Embryonic facial prominence (tissue), 1 donor: Measurements from ENCODE around the gene DNAJC4.

Source experiments
- DNase-seq: peaks from one replicate; pipeline ENCODE4 v3.0.0-alpha.2; 2016; ENCODE audit errors: extremely low spot score

The DNAJC4 gene

DNA sequence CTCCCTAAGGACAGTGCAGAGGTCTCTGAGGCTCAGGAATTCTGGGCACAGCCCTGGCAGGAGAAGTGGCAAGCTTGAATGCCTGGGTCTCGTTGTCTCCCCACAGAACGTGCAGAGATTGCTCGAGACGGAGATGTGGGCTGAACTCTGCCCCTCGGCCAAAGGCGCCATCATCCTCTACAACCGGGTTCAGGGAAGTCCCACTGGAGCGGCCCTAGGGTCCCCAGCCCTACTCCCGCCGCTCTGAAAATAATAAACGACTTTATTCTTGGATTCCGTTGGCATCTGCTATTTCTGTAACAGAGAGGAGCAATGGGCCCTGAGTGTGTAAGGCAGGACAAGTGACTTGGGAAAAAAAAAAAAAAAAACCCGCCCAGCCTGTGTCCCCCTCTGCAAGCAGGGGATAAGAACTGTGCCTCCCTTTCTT lies 591 bp upstream of the DNAJC4 start:
- DNase-seq: no peak

DNA sequence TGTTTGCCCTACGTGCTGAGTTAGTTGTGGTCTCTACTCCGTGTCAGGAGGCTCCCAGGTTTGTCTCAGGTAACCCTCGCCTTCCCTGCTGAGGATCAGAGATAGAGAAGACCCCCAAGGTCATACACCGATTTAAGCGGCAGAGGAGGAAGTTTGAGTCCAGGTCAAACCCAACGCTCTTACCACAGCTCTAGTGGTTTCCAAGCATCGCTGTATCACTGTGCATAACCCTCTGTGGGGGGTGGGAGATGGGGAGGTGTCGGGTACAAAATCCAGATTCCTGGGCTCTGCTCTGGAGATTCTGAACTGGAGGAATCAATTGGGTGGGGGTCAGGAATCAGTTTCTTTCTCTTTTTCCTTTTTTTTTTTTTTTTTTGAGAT lies 627 bp downstream of the DNAJC4 start:
- no peak for DNase-seq

DNA sequence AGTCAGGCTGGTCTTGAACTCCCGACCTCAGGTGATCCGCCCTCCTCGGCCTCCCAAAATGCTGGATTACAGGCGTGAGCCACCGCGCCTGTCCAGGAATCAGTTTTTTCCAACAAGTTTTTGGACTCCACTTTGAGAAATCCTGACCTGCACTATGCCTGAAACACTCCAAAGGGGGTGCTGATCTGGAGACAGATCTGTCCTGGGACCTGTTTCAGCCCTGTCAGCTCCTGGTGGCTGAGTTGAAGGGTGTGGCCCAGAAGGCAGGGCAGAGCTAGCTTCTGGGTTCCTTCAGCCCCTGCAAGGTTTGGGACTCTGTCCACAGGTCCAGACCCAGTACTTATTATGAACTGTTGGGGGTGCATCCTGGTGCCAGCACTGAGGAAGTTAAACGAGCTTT lies 1.2 kb downstream of the DNAJC4 start:
- DNase-seq: no peak

DNA sequence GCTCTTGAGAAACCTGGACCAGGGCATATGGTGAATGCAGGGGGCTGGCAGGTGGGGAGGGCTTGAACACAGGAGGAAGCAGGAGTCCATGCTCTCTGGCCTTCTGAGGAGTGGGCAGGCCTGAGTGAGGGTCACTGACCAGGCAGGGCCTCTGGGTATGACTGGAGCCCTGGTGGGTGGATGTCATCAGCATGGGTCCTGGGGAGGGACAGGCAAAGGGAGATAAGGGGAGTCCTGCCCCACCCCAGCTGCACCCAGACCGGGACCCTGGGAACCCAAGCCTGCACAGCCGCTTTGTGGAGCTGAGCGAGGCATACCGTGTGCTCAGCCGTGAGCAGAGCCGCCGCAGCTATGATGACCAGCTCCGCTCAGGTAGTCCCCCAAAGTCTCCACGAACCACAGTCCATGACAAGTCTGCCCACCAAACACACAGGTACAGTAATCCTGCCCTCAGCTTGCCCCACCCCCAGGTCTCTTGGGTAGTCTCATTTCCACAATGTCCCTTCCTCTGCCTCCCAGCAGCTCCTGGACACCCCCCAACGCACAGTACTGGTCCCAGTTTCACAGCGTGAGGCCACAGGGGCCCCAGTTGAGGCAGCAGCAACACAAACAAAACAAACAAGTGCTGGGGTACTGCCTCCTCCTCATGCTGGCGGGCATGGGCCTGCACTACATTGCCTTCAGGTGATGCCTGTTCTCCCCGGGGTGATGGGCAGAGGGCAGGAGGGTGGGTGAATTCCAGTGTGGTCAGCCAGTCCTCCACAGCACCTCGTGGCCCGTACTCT lies 2.0 kb downstream of the DNAJC4 start:
- DNase-seq: no peak

DNA sequence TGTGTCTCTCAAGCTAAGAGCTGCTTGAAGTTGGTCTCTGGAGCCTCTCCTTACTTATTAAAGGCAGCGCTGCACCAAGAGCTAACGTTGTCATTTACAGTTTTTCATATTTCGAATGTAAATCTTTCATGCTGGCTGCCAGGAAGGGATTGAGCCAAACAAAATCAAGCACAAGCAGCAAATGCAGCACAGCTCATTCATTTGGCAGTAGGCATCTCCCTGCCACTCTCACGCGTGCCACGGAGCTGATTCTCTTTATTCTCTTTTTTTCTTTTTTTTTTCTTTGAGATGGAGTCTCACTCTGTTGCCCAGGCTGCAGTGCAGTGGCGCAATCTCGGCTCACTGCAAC lies 2.6 kb downstream of the DNAJC4 start:
- no peak for DNase-seq

DNA sequence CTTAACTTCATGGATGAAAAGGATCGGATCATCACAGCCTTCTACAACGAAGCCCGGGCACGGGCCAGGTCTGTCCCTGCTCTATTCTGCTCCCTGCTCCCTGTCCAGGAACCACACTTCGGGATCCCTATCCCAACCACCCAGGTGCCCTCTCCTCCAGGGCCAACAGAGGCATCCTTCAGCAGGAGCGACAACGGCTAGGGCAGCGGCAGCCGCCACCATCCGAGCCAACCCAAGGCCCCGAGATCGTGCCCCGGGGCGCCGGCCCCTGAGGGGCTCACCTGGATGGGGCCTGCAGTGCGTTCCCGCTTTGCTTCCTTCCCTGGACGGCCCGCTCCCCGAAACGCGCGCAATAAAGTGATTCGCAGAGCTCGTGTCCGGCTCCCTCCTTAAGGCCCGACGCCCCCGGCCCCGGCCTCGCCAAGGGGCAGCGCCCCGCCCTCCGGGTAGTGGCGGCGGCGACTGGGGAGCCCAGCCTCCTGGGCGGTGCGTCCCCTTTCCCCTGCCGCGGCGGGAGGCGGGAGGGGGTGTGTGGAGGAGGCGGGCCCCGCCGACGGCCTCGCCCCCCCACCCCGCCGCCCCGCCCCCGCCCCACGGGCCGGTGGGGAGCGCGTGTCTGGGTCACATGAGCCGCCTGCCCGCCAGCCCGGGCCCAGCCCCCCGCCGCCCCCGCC lies 3.7 kb downstream of the DNAJC4 start, which contains the start of gene VEGFB:
VEGFB (plus strand) TSS at position 672 of the 674 bp plus-strand sequence. CDS start 250 bp downstream, outside the sequence.
- no peak for DNase-seq

DNA sequence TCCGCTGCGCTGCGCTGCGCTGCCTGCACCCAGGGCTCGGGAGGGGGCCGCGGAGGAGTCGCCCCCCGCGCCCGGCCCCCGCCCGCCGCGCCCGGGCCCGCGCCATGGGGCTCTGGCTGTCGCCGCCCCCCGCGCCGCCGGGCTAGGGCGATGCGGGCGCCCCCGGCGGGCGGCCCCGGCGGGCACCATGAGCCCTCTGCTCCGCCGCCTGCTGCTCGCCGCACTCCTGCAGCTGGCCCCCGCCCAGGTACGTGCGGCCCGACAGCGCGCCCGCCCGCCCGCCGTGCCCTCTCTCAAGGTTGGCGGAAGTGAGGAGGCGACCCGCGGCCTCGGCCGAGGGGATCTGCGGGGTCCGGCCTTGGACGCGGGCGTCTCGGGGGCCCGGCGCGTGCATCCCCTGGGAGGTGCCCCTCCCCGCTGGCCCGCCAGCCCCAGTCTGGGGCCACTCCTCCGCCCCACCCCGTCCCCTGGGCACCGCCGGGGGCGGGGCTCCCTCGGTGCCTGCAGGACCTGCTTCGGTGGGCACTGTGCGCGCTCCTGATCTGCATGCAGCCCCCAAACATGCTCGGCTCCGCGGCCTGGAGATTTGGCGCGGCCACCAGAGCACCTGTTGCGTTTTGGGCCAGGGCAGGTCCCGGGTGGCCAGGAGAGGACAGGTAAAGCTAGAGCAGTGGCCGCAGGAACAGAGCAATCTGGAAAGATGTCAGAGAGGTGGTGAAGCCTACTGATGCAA lies 4.5 kb downstream of the DNAJC4 start:
- DNase-seq: no peak

DNA sequence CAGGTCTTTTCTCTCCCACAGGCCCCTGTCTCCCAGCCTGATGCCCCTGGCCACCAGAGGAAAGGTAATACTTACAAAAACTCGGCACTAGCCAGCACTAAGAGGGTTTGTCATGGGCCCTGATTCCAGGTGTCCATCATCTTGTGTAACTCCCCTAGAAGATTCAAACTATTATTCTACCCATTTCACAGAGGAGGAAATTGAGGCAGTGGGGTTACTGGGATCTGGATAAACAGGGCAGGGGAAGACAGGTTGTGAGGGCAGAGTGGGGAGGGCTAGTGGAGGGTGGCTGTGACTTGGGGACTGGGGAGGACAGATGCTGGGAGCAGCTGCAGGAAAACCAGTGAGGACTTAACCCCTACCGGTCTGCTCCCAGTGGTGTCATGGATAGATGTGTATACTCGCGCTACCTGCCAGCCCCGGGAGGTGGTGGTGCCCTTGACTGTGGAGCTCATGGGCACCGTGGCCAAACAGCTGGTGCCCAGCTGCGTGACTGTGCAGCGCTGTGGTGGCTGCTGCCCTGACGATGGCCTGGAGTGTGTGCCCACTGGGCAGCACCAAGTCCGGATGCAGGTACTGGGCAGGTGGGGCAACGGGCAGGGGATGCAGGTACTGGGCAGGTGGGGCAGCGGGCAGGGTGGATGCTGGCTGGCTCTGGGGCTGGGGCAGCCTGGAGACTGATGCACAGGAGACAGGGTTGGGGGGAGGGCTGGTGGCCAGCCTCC lies 5.3 kb downstream of the DNAJC4 start:
- DNase-seq: no peak

DNA sequence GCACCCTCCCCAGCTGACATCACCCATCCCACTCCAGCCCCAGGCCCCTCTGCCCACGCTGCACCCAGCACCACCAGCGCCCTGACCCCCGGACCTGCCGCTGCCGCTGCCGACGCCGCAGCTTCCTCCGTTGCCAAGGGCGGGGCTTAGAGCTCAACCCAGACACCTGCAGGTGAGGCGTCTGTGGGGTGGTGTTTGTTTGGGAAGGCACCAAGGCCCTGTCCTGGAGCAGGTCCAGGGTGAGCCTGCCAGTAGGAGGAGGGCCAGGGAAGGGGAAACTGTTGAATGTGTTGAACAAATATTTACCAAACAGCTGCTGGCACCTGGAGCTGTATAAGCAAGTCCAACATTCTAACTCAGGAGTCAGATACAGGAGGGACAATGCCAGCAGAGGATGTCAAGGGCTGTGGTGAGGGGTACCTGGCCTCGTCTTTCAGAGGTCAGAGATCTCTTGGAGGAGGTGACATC lies 7.2 kb downstream of the DNAJC4 start:
- DNase-seq: no peak

DNA sequence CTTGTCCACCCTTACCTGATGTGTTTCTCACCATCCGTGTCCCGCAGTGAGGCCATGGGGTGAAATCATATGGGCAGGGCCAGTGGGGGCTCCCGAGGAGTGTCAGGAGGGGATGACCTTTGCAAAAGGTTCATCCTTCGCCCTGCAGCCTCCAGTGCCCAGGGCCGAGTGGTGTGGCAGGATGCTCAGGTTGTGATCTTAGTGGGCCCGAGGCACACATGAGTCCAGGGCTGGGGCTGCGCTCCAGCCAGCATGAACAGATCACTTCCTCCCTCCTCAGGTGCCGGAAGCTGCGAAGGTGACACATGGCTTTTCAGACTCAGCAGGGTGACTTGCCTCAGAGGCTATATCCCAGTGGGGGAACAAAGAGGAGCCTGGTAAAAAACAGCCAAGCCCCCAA lies 7.7 kb downstream of the DNAJC4 start:
- DNase-seq: no peak

DNA sequence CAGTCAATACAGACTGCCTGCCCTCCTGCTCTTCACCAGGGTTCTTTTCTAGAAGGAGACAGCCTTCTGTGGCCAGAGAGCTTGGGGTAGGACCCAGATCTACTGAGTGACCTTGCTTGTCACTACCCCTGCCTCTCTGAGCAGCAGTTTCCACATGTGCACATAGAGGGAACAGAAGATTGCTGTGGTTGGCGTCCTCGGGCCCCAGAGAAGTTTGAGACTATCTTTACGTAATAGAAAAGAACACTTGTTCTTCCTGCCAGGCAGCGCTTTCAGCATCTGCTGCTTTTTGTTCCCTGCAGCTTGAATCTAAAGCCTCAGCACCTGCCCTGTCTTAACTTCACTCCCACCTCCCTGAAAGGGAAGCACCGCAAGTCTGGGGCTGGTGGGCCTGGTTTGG lies 8.7 kb downstream of the DNAJC4 start:
- no peak for DNase-seq

DNA sequence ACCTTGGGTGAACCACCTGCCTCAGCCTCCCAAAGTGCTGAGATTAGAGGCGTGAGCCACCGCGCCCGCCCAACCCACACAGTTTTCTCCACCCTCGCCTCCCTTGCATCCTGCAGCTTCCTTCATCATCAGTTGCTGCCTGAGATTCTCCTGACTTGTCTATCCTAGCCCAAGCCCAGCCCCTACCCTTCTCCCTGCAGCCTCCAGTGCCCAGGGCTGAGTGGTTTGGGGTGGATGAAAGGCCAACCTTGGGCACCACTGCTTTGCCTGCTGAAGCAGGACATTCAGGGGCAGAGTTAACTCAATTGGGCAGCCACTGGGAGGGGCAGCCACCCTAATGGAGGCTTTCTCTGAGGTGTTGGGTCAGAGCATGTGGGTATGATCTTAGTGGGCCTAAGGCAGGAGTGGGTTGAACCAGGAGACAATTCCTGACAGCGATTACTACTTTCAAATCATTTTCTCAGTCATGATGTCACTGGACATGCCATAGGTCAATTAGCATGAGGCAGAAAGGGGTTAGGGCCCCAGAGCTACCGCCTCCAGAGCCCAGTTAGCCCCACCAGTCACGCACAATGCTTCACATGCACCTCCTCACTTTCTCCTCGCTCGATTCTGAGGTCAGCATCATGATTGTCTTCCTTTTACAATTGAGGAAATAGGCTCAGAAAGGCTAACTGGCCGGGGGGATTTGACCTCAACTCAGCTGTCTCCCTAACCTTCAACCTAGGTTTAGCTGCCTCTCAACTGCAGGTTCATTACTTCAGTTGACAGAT lies 9.5 kb downstream of the DNAJC4 start:
- DNase-seq: no peak

DNA sequence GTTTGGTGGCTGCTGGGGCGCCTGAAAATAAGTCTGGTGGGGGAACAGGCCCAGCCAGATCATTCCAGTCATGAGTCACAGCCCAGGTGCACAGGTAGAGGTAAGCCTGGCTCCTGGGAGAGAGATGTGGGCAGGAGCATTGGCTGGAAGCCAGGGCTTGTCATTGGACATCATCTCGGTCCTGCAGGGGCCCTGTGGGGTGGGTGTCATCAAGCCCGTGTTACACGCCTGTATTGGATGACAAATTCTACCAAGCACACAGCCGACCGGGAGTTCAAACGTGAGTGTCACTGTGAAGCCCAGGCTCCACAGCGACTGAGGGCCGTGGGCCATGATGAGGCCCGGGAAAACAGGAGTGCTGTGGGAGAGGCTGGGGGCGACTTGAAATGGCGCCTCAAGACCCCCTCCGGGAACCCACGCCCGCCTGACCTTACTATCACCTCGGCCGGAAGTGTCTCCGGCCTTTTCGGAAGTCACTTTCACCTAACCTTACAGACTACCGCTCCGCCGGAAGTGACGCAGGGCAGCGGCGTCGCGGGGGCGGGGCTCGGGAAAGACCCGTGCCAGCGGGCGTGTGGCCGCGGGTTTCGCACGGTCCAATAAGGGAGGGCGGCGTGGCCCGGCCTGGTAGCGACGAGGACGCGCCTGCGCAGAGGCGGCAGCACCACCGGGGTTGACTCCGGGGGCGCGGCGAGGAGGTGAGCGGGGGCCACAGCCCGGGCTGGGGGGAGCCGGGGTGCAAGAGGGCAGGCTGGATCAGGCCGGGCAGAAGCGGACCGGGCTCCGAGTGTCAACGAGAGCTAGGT lies 10.3 kb downstream of the DNAJC4 start, which contains the start of gene FKBP2:
FKBP2 (plus strand) TSS at position 661 of the 806 bp plus-strand sequence. CDS start 1,293 bp downstream, outside the sequence.
- peak; percentile 92 for DNase-seq

DNA sequence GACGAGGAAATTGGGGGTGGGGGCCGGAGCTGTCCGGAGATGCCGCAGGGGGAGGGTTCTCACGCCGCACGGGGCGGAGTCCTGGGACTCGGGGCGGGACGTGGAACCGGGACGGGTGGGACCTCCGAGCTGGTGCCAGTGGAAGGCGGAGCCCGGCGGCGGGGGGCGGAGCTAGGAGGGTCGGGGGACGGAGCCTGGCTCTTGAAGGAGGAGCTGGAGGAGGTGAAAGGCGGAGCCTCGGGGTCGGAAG lies 10.8 kb downstream of the DNAJC4 start:
- DNase-seq: peak; percentile 99

DNA sequence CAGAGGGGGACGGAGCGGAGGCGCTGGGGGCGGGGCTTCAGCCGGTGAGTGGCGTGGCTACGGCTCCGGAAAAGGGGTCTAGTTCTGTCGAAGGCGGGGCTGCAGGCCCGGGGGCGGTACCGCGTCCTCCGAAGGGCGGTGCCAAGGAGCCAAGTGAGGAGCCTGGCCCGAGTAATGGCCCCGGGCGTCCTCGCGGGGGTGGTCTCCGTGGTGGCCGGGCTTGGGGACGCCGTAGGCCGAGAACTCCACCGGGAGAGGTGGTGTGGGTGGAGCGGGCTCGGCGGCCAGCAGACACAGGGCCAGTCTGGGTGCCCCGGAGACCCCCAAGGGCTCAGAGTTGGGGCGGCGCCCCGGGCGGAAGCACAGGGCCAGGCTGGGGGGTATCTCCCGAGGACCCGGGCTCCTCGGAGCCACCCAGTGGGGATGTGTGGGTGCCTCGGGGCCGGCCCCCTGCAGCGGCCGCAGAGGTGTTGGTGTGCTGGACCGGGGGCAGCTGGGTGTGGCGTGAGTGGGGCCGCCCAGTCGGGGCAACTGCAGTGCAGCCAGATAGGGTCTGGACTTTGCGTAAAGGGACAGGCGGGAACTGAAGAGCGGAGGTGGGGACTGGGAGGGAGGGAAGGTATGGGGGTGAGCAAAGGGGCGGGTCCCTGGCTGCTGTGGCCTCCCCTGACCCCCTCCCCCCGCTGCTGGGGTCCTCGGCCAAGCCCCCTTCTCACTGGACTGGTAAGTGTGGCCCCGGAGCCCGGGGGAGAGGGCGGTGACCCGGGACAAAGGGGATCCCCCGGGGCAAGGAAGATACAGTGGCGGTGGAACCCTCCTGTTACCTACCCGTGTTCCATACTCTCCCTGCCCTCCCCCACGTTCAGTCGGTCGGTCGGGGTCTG lies 11.4 kb downstream of the DNAJC4 start:
- DNase-seq: no peak

DNA sequence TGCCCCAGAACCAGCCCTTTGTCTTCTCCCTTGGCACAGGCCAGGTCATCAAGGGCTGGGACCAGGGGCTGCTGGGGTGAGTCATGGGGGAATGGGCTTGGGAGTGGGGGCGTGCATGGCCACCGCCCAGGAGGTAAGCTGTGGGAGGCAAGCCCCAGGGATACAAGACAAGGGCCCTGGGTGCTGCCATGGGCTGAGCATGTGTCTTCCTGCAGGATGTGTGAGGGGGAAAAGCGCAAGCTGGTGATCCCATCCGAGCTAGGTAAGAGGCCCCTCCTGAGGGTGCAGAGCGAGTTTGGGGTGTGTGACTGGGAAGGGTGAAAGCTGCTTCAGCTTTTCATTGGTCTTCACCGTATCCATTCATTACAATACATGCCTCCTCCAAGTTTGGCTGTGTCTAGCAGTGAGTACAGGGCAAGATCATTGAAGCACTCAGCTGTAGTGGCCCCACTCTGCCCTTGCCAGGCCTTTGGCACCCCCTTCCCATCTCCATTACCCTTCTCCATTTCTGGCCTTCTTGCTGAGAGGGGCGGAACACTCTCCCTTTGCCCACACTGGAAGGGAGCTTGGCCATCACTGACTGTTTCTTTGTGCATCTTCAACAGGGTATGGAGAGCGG lies 13.0 kb downstream of the DNAJC4 start:
- no peak for DNase-seq

DNA sequence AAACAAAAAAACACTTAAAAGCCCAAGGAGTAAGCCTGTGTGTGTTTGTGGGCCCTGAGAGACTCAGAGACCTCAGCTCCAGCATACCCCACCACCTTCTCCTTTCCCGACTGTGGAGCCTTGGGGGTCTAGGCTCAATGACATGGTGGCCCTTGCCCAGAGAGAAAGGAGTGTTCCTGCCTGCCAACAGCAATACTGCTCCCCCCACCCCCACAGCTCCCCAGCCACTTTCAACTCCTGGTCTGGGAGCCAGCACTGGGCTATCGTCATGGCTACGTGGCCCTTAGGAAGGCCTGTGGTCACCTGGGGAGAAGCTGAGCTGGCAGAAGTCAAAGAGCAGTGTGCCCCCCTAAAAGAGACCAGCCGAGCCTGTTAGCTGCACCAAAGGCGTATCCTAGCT lies 13.8 kb downstream of the DNAJC4 start:
- DNase-seq: no peak

DNA sequence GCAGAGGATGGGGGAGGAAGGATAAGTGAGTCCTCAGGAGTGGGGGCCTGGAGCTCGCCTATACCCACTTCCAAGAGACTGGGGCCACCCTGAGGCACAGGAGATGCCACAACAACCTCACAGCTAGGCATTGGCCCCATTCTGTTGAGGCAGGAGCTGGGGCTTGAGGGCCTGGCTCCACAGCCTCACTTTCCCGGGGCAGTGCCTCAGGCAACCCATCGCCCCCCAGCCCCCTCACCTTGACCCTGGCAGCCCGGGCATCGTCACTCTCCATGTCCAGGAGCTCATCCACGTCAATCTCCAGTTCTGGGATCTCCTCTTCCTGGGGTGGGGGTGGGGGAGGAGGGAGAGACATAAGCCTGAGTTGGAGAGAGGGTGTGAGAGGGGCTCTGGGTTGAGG lies 14.6 kb downstream of the DNAJC4 start:
- no peak for DNase-seq

DNA sequence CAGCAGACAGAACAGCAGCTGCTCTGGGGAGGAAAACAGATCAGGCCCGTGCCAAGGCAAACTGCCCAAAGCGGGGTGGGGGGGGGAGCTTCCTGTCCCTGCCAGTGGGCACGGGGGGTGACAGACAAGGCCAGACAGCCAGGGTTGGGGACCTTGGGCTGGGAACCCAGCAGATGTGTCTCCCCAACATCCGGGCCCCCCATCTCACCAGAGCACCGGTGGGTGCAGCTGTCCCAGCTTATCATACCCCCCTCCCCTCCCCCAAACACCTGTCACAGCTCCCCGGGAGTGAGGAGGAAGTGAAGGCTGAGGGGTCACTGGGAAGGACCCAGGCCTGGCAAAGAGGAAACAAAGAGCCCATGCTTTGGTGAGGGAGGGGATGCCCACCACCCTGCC lies 15.1 kb downstream of the DNAJC4 start:
- DNase-seq: no peak
